GM12875 (cell line): ENCODE data around the gene PDAP1.

Source experiments
- H3K4me3 ChIP-seq: one replicate; pipeline ENCODE4 v1.5.1; 2011; ENCODE audit warnings: low read depth, low read length, control low read depth
- TF ChIP-seq, protein P1 (sequence below): IDR thresholded peaks from 2 replicates; pipeline ENCODE4 v1.5.1; 2011; ENCODE audit warnings: low read depth, mild to moderate bottlenecking, control low read depth, inconsistent platforms, low read length, moderate library complexity, borderline replicate concordance; ENCODE audit not compliant: insufficient read depth

Gene PDAP1

DNA sequence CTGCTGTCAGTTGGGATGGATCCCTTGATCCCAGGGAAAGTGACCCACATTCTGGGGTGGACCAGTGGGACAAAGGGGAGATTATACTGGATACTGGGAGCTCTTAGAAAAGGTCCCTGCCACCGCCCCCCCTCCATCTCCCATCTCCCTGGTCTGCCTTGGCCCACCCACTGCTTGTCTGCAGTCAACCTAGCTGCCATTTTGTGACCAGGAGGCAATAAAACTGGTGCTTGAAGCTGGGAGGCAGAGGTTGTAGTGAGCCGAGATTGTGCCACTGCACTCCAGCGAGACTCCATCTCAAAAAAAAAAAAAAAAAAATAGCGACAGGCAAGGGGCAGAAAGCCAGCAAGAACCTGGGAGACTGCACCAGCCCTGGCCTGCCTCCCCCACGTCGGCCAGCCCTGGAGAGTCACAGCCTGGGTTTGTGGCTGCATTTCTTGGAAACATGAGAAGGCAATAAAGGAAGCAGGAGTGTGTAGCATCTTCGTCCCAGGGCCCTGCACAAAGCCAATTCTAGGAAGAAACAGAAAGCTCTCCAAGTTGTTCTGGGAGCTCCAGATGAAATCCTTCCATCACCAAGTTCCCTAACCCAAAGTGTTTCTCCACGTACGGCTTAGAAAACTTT, 38.5 kb downstream of the PDAP1 start:
- H3K4me3 ChIP-seq: no peak overlapping the region
- TF ChIP-seq, protein P1, sequence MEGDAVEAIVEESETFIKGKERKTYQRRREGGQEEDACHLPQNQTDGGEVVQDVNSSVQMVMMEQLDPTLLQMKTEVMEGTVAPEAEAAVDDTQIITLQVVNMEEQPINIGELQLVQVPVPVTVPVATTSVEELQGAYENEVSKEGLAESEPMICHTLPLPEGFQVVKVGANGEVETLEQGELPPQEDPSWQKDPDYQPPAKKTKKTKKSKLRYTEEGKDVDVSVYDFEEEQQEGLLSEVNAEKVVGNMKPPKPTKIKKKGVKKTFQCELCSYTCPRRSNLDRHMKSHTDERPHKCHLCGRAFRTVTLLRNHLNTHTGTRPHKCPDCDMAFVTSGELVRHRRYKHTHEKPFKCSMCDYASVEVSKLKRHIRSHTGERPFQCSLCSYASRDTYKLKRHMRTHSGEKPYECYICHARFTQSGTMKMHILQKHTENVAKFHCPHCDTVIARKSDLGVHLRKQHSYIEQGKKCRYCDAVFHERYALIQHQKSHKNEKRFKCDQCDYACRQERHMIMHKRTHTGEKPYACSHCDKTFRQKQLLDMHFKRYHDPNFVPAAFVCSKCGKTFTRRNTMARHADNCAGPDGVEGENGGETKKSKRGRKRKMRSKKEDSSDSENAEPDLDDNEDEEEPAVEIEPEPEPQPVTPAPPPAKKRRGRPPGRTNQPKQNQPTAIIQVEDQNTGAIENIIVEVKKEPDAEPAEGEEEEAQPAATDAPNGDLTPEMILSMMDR: no peak

DNA sequence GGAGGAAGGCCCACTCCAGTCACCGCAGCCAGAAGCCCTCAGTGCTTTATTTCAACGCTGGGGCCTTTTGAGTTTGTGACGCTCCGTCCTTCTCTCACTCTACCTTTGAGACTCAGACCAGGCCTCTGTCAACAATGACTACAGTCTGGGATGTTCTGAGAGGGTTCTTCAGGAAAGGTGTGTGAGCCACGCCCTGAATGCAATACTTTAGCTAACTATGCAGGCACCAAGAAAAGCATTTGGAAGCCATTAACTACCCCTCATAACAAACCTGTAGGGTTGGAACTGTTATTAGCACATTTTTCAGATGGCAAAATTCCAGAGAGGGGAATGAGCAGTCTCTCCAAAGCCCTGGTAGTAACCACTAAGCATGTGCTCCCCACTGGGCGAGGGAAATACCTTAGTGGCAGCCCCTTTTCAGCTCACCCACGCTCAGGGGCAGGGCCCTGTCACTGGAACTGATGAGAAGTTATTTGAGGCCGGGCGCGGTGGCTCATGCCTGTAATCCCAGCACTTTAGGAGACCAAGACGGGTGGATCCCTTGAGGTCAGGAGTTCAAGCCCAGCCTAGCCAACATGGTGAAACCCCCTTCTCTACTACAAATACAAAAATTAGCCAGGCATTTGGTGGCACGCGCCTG, 39.5 kb downstream of the PDAP1 start:
- H3K4me3 ChIP-seq: no peak overlapping the region
- TF ChIP-seq, protein P1: no peak

DNA sequence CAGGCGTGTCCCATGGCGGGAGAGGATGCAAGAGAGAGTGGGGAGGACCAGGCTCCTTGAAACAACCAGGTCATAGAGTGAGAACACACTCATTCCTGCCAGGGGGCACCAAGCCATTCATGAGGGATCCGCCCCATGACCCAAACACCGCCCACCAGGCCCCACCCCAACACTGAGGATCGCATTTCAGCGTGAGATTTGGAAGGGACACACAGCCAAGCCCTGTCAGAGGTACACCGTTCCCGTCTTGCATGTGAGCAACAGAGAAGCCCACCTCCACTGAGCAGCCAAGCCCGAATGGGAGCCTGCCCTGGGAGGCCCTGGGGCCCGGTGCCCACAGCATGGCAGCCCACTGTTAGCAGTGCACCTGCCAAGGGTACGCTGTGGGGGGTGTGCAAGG, 41.8 kb downstream of the PDAP1 start:
- TF ChIP-seq, protein P1: no peak
- H3K4me3 ChIP-seq: no peak overlapping the region

DNA sequence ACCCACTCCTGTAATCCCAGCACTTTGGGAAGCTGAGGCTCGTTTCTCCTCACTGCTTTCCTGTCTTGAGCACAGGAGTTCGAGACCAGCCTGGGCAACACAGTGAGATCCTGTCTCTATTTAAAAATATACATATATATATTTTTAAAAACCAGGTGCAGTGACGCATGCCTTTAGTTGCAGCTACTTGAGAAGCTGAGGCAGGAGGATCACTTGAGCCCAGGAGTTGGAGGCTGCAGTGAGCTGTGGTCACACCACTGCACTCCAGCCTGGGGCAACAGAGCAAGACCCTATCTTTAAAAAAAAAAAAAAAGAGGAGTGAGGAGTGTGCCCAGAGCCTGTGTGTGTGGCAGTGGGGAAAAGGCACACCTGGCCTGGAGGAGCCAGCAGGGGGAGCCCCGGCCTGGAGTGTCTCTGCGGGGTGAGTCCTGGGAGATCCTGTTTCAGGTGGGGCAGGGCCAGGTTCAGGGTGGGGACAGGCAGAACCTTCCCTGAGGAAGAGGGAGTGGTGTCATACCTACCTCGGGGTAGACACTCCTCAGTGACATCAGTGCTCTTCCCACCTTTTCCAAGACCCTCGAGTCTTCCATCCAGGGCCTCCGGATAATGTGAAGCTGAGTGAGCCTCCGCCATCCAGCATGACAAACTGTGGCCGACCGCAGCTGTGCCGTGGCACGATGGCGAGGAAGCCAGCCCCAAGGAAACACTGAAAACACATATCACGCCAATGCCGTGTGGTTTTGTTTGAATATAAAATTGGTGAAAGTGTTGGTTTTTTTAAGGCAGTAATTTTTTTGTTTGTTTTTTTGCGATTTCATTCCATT, 42.9 kb downstream of the PDAP1 start:
- no peak overlapping the region for H3K4me3 ChIP-seq
- TF ChIP-seq, protein P1: peak; percentile 75

DNA sequence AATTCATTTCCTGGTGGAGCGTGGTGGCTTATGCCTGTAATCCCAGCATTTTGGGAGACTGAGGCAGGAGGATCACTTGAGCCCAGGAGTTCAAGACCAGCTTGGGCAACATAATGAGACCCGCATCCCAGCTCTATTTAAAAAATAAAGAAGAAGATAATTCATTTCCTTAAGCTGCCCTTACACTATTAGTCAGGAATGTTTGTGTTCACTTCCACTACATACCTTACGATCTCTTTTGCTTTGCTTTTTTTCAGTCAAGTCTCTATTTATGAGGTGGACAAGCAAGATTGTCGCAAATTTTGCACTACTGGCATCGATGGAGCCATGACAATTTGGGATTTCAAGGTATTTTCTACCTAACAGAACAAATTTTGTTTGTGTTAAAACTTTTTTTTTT, 45.1 kb downstream of the PDAP1 start:
- H3K4me3 ChIP-seq: no peak overlapping the region
- TF ChIP-seq, protein P1: no peak

DNA sequence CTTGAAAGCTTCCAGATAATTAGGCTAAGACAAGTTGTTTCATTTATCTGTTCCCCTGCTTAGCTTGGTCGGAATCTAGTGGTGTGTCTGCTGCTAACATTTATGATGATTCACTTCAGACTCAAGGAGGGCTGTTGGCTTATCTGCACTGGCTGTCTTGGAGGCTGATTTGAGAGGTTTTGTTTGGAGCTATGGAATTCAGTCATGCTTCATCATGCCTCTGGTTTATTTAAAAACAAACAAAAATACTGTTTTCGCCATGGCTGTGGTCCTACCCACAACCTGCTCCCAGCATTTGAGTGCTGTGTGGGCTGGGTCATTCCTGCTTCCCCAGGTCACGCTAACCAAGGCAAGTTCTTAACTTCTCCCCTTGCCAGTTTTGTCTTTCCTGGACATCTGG, 45.6 kb downstream of the PDAP1 start:
- TF ChIP-seq, protein P1: no peak
- no peak overlapping the region for H3K4me3 ChIP-seq
